Liver (tissue), 9 donors: ENCODE results near the gene BTNL8. TPM values are rescaled to one million over a fixed set of nuclear protein-coding genes. Genes with fewer than 3 reads are reported as not detected.

Experiments used
- DNase-seq: peaks from one replicate; pipeline ENCODE4 v3.0.0-alpha.2; 2017; ENCODE audit warnings: low spot score
- H3K27ac ChIP-seq, 2 donors: one replicate each; pipeline ENCODE4 v1.7.0; 2013; ENCODE audit warnings: inconsistent platforms in 2 of 2, low read length in 2 of 2, control low read depth in 1 of 2, low read depth in 1 of 2, mild to moderate bottlenecking in 1 of 2
- H3K27me3 ChIP-seq, 4 donors: one replicate each; pipeline versions ENCODE4 v1.6.1 to v1.7.0; 2013; ENCODE audit warnings: low read length in 3 of 4, inconsistent platforms in 1 of 4, mild to moderate bottlenecking in 1 of 4, moderate library complexity in 1 of 4; ENCODE audit not compliant: control insufficient read depth in 4 of 4, insufficient read depth in 4 of 4
- H3K36me3 ChIP-seq, 4 donors: one replicate each; pipeline versions ENCODE4 v1.6.1 to v1.7.0; 2013; ENCODE audit warnings: low read length in 3 of 4, mild to moderate bottlenecking in 3 of 4, low read depth in 1 of 4, moderate library complexity in 1 of 4; ENCODE audit not compliant: control insufficient read depth in 4 of 4, insufficient read depth in 3 of 4
- H3K4me1 ChIP-seq, 4 donors: one replicate each; pipeline versions ENCODE4 v1.6.1 to v1.7.0; 2013; ENCODE audit warnings: low read length in 3 of 4, mild to moderate bottlenecking in 3 of 4, moderate library complexity in 1 of 4; ENCODE audit not compliant: control insufficient read depth in 4 of 4, insufficient read depth in 4 of 4
- H3K4me3 ChIP-seq, 3 donors: one replicate each; pipeline versions ENCODE4 v1.6.1 to v1.7.0; 2013; ENCODE audit warnings: low read length in 3 of 3, control low read depth in 1 of 3, low read depth in 1 of 3, mild to moderate bottlenecking in 1 of 3
- H3K9ac ChIP-seq, 2 donors: one replicate each; pipeline ENCODE4 v1.7.0; 2013; ENCODE audit warnings: low read length in 2 of 2, mild to moderate bottlenecking in 2 of 2, moderate library complexity in 2 of 2, control low read depth in 1 of 2, low read depth in 1 of 2
- H3K9me3 ChIP-seq, 4 donors: one replicate each; pipeline versions ENCODE4 v1.6.1 to v1.7.0; 2013; ENCODE audit warnings: low read length in 3 of 4; ENCODE audit not compliant: control insufficient read depth in 4 of 4
- ATF3 ChIP-seq: IDR thresholded peaks from 2 replicates; pipeline ENCODE4 v1.6.1; 2016; ENCODE audit warnings: antibody characterized with exemption
- CTCF ChIP-seq: fragments of 150-350 bp; IDR thresholded peaks from 2 replicates; pipeline ENCODE4 v1.5.1; 2017; ENCODE audit warnings: improper control_type of control experiment, low read depth, low read length; ENCODE audit not compliant: missing input control
- EGR1 ChIP-seq, 2 donors: IDR thresholded peaks; 2 replicates each; pipeline ENCODE4 v1.6.1; 2016 to 2018; ENCODE audit warnings: antibody characterized with exemption in 2 of 2, low read depth in 2 of 2
- FOXA1 ChIP-seq: IDR thresholded peaks from 2 replicates; pipeline ENCODE4 v1.6.1; 2016; ENCODE audit warnings: antibody characterized with exemption
- FOXA2 ChIP-seq: IDR thresholded peaks from 2 replicates; pipeline ENCODE4 v1.6.1; 2016; ENCODE audit warnings: antibody characterized with exemption
- GABPA ChIP-seq, 2 donors: IDR thresholded peaks in 1 of 2; conservative IDR thresholded peaks in 1 of 2; 2 replicates each; pipeline ENCODE4 v1.6.1; 2016; ENCODE audit warnings: antibody characterized with exemption in 2 of 2, mild to moderate bottlenecking in 1 of 2, moderate library complexity in 1 of 2
- HNF4A ChIP-seq, 2 donors: conservative IDR thresholded peaks; 2 replicates each; pipeline ENCODE4 v1.6.1; 2016; ENCODE audit warnings: antibody characterized with exemption in 2 of 2, mild to moderate bottlenecking in 2 of 2
- HNF4G ChIP-seq: IDR thresholded peaks from 2 replicates; pipeline ENCODE4 v1.6.1; 2016; ENCODE audit warnings: antibody characterized with exemption
- JUND ChIP-seq, 2 donors: IDR thresholded peaks; 2 replicates each; pipeline ENCODE4 v1.6.1; 2016; ENCODE audit warnings: antibody characterized with exemption in 2 of 2
- MAX ChIP-seq: IDR thresholded peaks from 2 replicates; pipeline ENCODE4 v1.6.1; 2016; ENCODE audit warnings: antibody characterized with exemption
- NR2F2 ChIP-seq: IDR thresholded peaks from 2 replicates; pipeline ENCODE4 v1.6.1; 2016; ENCODE audit warnings: antibody characterized with exemption
- RAD21 ChIP-seq, 2 donors: IDR thresholded peaks; 2 replicates each; pipeline ENCODE4 v1.6.1; 2016; ENCODE audit warnings: antibody characterized with exemption in 2 of 2, mild to moderate bottlenecking in 2 of 2
- REST ChIP-seq: IDR thresholded peaks from 2 replicates; pipeline ENCODE4 v1.6.1; 2016; ENCODE audit warnings: antibody characterized with exemption, mild to moderate bottlenecking
- RXRA ChIP-seq, 2 donors: IDR thresholded peaks; 2 replicates each; pipeline ENCODE4 v1.6.1; 2017 to 2018; ENCODE audit warnings: antibody characterized with exemption in 2 of 2, mild to moderate bottlenecking in 1 of 2
- SP1 ChIP-seq: IDR thresholded peaks from 2 replicates; pipeline ENCODE4 v1.6.1; 2018; ENCODE audit warnings: antibody characterized with exemption, mild to moderate bottlenecking
- TAF1 ChIP-seq: conservative IDR thresholded peaks from 2 replicates; pipeline ENCODE4 v1.6.1; 2016; ENCODE audit warnings: antibody characterized with exemption, mild to moderate bottlenecking
- YY1 ChIP-seq: IDR thresholded peaks from 2 replicates; pipeline ENCODE4 v1.6.1; 2016; ENCODE audit warnings: antibody characterized with exemption, mild to moderate bottlenecking
- ZBTB33 ChIP-seq: IDR thresholded peaks from 2 replicates; pipeline ENCODE4 v1.6.1; 2016; ENCODE audit warnings: antibody characterized with exemption
- WGBS: extraction: QIAGEN DNeasy Blood & Tissue Kit; methylation state at CpG from one replicate; pipeline ENCODE4 v1.1.7; 2013; 5-methylcytosine and 5-hydroxymethylcytosine counted together
- polyA plus RNA-seq, 2 donors: library from polyadenylated mRNA; stranded (reverse) in 1 of 2; unstranded in 1 of 2; fragments of 200-250 nt in 1 of 2; fragments of >200 nt in 1 of 2; fragmentation: Nextera tagmentation in 1 of 2; extraction: Ambion mirVana in 1 of 2; gene quantifications; one replicate each; pipeline versions ENCODE4 v1.2.1 to v1.2.3, GENCODE V29; 2013 to 2015
- total RNA-seq, 2 donors: library from RNA; depleted of rRNA; stranded (reverse); fragments of >200 nt; gene quantifications; one replicate each; pipeline ENCODE4 v1.2.3, GENCODE V29; 2014
- donor health status: healthy.
- donor health status: healthy.
- donor health status: healthy.
- donor health status: healthy.
- donor health status: healthy.

The BTNL8 gene
- total and polyA plus RNA-seq, 4 donors, result 0.14 to 0.67 (median 0.56) TPM

- Histone ChIP-seq H3K27me3 (no peaks in the 10 kb centered on the region), H3K9me3 (peaks cover 23 to 30% (median 27%) of the 10 kb centered on the region in 4 donors), H3K27ac (no peak overlapping the region), H3K4me3 (peak overlapping the region in 2 of 3 donors; percentile 36 to 56), H3K36me3 (peaks cover 4 to 40% (median 33%) of the 10 kb centered on the region in 4 donors), H3K9ac (no peak overlapping the region), H3K4me1 (no peaks in the 10 kb centered on the region)
- TF ChIP-seq TAF1 (no peak), MAX (no peak), SP1 (no peak), RXRA (IDR thresholded peaks at IDR 0.05) (no peak), HNF4A (conservative IDR thresholded peaks at IDR 0.05) (no peak), YY1 (no peak), FOXA2 (no peak), ZBTB33 (no peak), RAD21 (IDR thresholded peaks at IDR 0.05) (no peak), EGR1 (IDR thresholded peaks at IDR 0.05; ENCODE audit: low read depth in 2 of 2) (no peak), JUND (IDR thresholded peaks at IDR 0.05) (no peak), HNF4G (no peak), ATF3 (no peak), GABPA (IDR thresholded peaks at IDR 0.05 in 1 of 2, conservative IDR thresholded peaks at IDR 0.05 in 1 of 2) (no peak), FOXA1 (no peak), REST (no peak), NR2F2 (no peak), CTCF (no peak)
- WGBS, result 98% methylated on average over 10 of the region's 10 CpGs
- no peak for DNase-seq
Observed at GRCh38 chr5:180850434-180851078, 48.4 kb upstream of the BTNL8 start.
